T-helper 1 cell (primary cell): ENCODE measurements around the gene ADCY3.
A peak's percentile ranks its signal among the peaks of the same experiment; 100 is the strongest.
"Not testable (repeated sequence)": the region's sequence is repeated elsewhere in the genome, so short reads cannot be mapped to it uniquely, and the experiment has no call there.

Experiments used
- DNase-seq, 5 donors: peaks; one replicate each; pipeline ENCODE4 v3.0.0-alpha.2; 2012 to 2020

ADCY3 gene

DNA sequence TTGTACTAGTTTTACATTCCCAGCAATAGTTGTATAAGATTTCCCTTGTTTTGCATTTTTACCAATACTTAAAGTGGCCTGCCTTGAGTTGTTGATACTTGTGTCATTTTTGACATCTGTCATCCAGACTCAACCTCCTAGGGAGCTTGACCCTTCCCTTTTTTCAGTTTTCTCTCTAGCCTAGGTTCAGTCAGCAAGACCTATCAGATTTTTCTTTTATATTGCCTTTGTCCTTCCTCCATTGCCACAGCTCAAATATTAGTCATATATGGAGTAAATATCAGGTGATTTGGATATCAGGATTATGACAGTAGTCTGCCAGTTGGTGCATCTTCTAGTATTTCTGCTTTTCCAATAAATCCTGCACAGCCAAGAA, 113.4 kb downstream of the ADCY3 start:
- no peak for DNase-seq

- not testable (repeated sequence) for DNase-seq
These were observed 114.0 kb downstream of the ADCY3 start for GRCh38 chr2:24805811-24806660.

- not testable (repeated sequence) for DNase-seq
These were observed 119.5 kb downstream of the ADCY3 start for GRCh38 chr2:24800487-24800886.

- no peak for DNase-seq
These were observed 122.4 kb downstream of the ADCY3 start for GRCh38 chr2:24797644-24798043.

- peak in 1 of 5 donors; percentile 23 for DNase-seq
These were observed 126.1 kb downstream of the ADCY3 start for GRCh38 chr2:24793761-24794435.

DNA sequence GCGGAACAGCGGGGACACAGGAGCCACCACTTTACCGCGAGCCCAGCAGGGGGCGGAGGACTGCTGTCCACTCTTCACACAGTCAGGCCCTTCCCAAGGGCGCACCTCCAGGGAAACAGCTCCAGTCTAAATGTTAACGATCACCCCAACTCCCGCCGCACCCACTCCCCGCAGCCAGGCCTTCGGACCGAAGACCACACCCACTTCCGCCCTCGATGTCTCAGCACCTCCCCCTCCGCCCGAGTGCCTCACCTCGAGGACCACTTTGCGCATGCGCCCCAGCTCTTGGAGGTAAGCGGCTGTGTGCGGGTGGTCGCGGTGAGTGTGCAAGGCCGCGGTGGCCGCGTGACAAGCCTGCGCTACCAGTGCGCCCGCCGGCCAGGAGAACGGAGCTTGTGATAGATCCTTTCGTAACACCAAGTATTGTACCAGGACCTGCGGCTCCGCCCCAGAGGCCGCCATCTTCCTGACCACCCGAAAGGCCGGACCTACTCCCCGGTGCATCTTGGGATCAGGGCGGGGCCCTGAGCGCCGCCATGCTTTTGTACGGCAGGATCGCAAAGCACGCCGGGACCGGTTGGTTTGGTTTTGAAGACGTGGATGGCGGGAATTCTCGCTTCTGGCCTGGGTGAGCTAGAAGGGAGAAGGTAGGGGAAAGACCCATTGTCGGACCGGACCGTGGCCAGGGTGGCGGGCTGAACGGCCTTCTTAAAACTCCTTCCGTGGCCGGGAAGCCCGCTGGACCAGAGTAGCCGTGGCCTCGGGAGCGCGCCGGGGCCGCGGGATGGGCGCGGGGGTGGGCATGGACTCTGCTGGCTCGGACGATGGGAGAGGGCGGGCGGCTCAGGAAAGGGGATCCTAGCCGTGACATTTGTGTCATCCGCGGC, 126.9 kb downstream of the ADCY3 start, which contains the start of the genes CENPO and PTRHD1:
TSS of gene CENPO (plus strand) at position 552 of the 887 bp plus-strand sequence. CDS start 495 bp downstream, outside the sequence.
TSS of gene PTRHD1 (minus strand) at position 518 of the 887 bp plus-strand sequence. CDS start at position 504, 14 bp downstream.
- peak; percentile 87 to 97 (median 92) for DNase-seq

- DNase-seq, result no peak
These were observed 127.5 kb downstream of the ADCY3 start for GRCh38 chr2:24792542-24792873.

- DNase-seq, result no peak
These were observed 128.6 kb downstream of the ADCY3 start for GRCh38 chr2:24791452-24791851.

DNA sequence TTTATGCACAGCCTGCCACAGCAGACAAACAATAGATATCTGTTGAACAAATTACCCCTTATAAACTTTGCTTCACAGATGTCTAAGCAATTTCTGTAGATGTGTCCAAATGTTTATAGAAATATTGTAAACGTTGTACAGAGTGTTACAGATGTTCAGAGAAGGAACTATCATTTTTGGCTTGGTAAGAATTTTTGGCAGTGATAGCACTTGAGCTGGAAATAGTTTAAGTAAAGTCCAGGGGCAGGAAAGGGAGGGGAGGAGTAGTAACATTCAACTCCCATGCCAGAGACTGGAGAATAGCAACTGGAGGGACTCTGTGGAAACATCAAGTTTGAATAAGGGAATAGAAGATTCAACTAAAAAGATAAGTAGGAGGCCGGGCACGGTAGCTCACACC, 131.2 kb downstream of the ADCY3 start:
- no peak for DNase-seq

- no peak for DNase-seq
These were observed 132.5 kb downstream of the ADCY3 start for GRCh38 chr2:24787532-24787931.

GRCh38 chr2:24785671-24786321, 134.2 kb downstream of the ADCY3 start:
- no peak for DNase-seq

GRCh38 chr2:24783641-24784040, 136.4 kb downstream of the ADCY3 start:
- no peak for DNase-seq

DNA sequence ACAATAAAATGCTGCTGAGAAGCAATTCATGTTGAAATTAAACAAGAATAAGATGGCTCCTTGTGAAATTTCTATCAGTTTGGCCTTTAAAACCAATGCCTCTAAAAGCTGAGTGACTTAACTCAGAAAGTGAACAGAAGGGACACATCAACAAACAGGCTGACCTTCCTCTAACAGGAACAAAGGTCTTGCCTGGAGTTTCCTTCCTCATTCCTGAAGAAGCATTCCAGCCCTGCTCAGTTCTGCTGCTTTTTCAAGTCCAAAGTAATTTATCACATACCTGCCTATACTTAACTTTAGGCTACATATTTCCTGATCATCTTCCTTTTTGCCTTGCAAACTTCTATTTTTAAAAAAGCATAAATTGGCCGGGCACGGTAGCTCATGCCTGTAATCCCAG, 140.9 kb downstream of the ADCY3 start:
- DNase-seq, result no peak

- DNase-seq, result no peak
These were observed 145.7 kb downstream of the ADCY3 start for GRCh38 chr2:24774373-24774772.

DNA sequence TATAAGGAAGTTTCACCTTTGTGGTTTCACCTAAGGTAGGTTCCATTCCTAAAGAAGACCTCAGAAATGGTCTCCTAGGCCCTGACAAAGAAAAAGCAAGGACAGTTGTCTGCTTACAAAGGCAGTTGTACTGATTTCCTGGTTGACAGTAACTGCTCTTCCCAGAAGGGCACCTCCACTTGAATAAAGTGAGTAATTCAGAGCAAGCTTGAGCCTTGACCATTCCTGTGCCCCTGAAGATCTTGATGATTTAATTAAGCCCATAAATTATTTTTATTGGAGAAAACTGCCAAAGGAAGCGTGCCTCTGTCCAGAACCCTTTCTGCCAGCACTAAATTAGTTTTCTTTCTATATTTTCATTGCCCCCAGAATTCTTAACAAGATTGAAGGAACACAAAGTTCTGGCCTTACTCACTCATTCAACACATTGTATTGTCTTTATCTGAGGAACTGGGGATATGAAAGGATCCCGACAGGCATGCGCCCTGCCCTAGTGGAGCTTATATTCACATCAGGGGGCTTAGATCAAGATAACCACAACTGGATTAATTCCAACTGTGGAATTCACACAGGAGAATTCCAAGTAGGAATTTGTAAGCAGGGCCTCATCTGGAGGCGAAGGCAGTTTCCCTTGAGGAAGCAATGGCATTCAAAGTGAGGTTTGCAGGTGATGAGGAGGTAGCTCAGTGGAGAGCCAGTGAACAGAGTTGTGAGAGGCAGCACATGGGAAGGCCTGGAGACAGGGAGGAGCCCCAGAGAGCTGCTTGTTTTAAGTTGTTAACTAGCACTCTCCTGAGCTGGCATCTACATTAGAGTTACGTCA, 148.1 kb downstream of the ADCY3 start:
- no peak for DNase-seq

GRCh38 chr2:24771061-24771460, 149.0 kb downstream of the ADCY3 start:
- no peak for DNase-seq
